CD4-positive, alpha-beta T cell (primary cell): Measurements from ENCODE around the gene PAEP. TPM values are rescaled to one million over a fixed set of nuclear protein-coding genes. Genes with fewer than 3 reads are reported as not detected.

Experiments
- ATAC-seq: fragments of 200-7000 bp; cut with Tn5 transposase; one replicate; pipeline ENCODE4 v1.10.0; 2022; ENCODE audit warnings: mild to moderate bottlenecking; ENCODE audit not compliant: poor library complexity
- CTCF ChIA-PET: fragments of 350-600 bp; sonication (Branson Sonifier 250); formaldehyde crosslinking; loops from one replicate; lab custom pipeline; 2021; ENCODE audit warnings: antibody characterized with exemption, inconsistent platforms; lab: Charles Lee
- POLR2A ChIA-PET: fragments of 350-600 bp; sonication (Branson Sonifier 250); formaldehyde crosslinking; loops from one replicate; lab custom pipeline; 2021; ENCODE audit warnings: antibody characterized with exemption, inconsistent platforms; lab: Charles Lee
- DNase-seq, 14 experiments: peaks; one replicate each; pipeline ENCODE4 v3.0.0-alpha.2; 2013 to 2020; ENCODE audit warnings: mixed read lengths in 2 of 14
- H3K27ac ChIP-seq, 2 donors: one replicate each; pipeline versions ENCODE4 v1.5.1 to v1.7.0; 2013; ENCODE audit warnings: low read length in 2 of 2, low read depth in 1 of 2, mild to moderate bottlenecking in 1 of 2
- H3K27me3 ChIP-seq, 2 experiments: 1 replicate in 1 of 2; 2 replicates in 1 of 2; pipeline versions ENCODE4 v1.6.1 to v1.7.0; 2013; ENCODE audit warnings: low read length in 2 of 2, control low read depth in 1 of 2, mild to moderate bottlenecking in 1 of 2, moderate library complexity in 1 of 2; ENCODE audit not compliant: insufficient read depth in 2 of 2, control insufficient read depth in 1 of 2
- H3K36me3 ChIP-seq: one replicate; pipeline ENCODE4 v1.6.1; 2013; ENCODE audit warnings: low read length, control low read depth; ENCODE audit not compliant: insufficient read depth
- H3K4me1 ChIP-seq: one replicate; pipeline ENCODE4 v1.6.1; 2013; ENCODE audit warnings: low read length, control low read depth; ENCODE audit not compliant: insufficient read depth
- H3K4me3 ChIP-seq: one replicate; pipeline ENCODE4 v1.5.1; 2013; ENCODE audit warnings: mild to moderate bottlenecking, low read length, moderate library complexity
- H3K9me3 ChIP-seq, 2 experiments: 1 replicate in 1 of 2; 2 replicates in 1 of 2; pipeline versions ENCODE4 v1.6.1 to v1.7.0; 2013; ENCODE audit warnings: low read length in 2 of 2, mild to moderate bottlenecking in 2 of 2, control low read depth in 1 of 2, moderate library complexity in 1 of 2; ENCODE audit not compliant: control insufficient read depth in 1 of 2, insufficient read depth in 1 of 2
- H3K27ac Mint-ChIP-seq: one replicate; pipeline ENCODE4 v1.8.0; 2020; ENCODE audit warnings: mixed read lengths
- H3K27me3 Mint-ChIP-seq: one replicate; pipeline ENCODE4 v1.8.0; 2021; ENCODE audit warnings: mixed read lengths
- H3K36me3 Mint-ChIP-seq: one replicate; pipeline ENCODE4 v1.8.0; 2021; ENCODE audit warnings: low read depth, mixed read lengths
- H3K4me1 Mint-ChIP-seq: one replicate; pipeline ENCODE4 v1.8.0; 2021; ENCODE audit warnings: low read depth, mixed read lengths
- H3K4me3 Mint-ChIP-seq: one replicate; pipeline ENCODE4 v1.8.0; 2020; ENCODE audit warnings: mild to moderate bottlenecking, mixed read lengths
- H3K9me3 Mint-ChIP-seq: one replicate; pipeline ENCODE4 v1.8.0; 2020; ENCODE audit warnings: mixed read lengths
- CTCF ChIP-seq: fragments of 200-600 bp; IDR thresholded peaks from one replicate; pipeline ENCODE4 v1.8.0; 2022; ENCODE audit warnings: antibody characterized with exemption, mild to moderate bottlenecking
- intact Hi-C, 2 experiments: fragments of 100-400 bp; cut with DNase I in 1 of 2; cut with micrococcal nuclease in 1 of 2; formaldehyde crosslinking; loops; one replicate each; pipeline versions ENCODE4 v1.15.1 to v1.9.0; 2023 to 2025; cut with DNase I, micrococcal nuclease
- total RNA-seq, 174 experiments: library from RNA in 2 of 174; stranded (reverse) in 2 of 174; gene quantifications; one replicate each; pipeline ENCODE4 v1.2.3 and lab custom pipeline; 2021 to 2026

PAEP gene
- total RNA-seq, 2 experiments from 2014 or later: not detected

GRCh38 chr9:135608999-135609317, 47.4 kb downstream of the PAEP start:
- ChIA-PET POLR2A (no interaction called here), CTCF (no interaction called here)
- H3K4me3 Mint-ChIP-seq: no peak overlapping the region
- TF ChIP-seq CTCF: no peak
- H3K9me3 Mint-ChIP-seq: no peaks in the 10 kb centered on the region
- H3K27me3 Mint-ChIP-seq: peaks cover 12% of the 10 kb centered on the region
- DNase-seq (no peak), ATAC-seq (no peak)
- Histone ChIP-seq H3K4me3 (no peak overlapping the region), H3K27ac (no peak overlapping the region), H3K36me3 (no peaks in the 10 kb centered on the region), H3K9me3 (peaks cover 0 to 10% of the 10 kb centered on the region in 2 experiments), H3K4me1 (peaks cover 2% of the 10 kb centered on the region), H3K27me3 (no peaks in the 10 kb centered on the region)
- no peak overlapping the region for H3K27ac Mint-ChIP-seq
- no peaks in the 10 kb centered on the region for H3K36me3 Mint-ChIP-seq
- no peaks in the 10 kb centered on the region for H3K4me1 Mint-ChIP-seq
- intact Hi-C loops: loop anchor here in 1 of 2 experiments (10.0 kb wide), 1 partner anchor 676 kb away; no protein-coding TSS in a partner anchor

GRCh38 chr9:135609366-135609955, 47.9 kb downstream of the PAEP start:
- CTCF ChIA-PET: no interaction called here
- Mint-ChIP-seq H3K27ac (no peak overlapping the region), H3K4me3 (no peak overlapping the region), H3K27me3 (peaks cover 12% of the 10 kb centered on the region), H3K4me1 (no peaks in the 10 kb centered on the region), H3K9me3 (no peaks in the 10 kb centered on the region), H3K36me3 (no peaks in the 10 kb centered on the region)
- peaks cover 0 to 10% of the 10 kb centered on the region in 2 experiments for H3K9me3 ChIP-seq
- no peaks in the 10 kb centered on the region for H3K27me3 ChIP-seq
- H3K4me3 ChIP-seq: no peak overlapping the region
- no peaks in the 10 kb centered on the region for H3K4me1 ChIP-seq
- DNase-seq (no peak), ATAC-seq (no peak)
- H3K27ac ChIP-seq: no peak overlapping the region
- H3K36me3 ChIP-seq: no peaks in the 10 kb centered on the region
- intact Hi-C loops: loop anchor here in 1 of 2 experiments (10.0 kb wide), 1 partner anchor 675 kb away; no protein-coding TSS in a partner anchor
- TF ChIP-seq CTCF: no peak
- POLR2A ChIA-PET: no interaction called here

- POLR2A ChIA-PET: no interaction called here
- ATAC-seq: no peak
- Histone ChIP-seq H3K4me1 (no peaks in the 10 kb centered on the region), H3K9me3 (peaks cover 0 to 15% of the 10 kb centered on the region in 2 experiments), H3K27ac (no peak overlapping the region), H3K27me3 (no peaks in the 10 kb centered on the region), H3K4me3 (no peak overlapping the region), H3K36me3 (no peaks in the 10 kb centered on the region)
- Mint-ChIP-seq H3K27ac (no peak overlapping the region), H3K27me3 (peaks cover 12% of the 10 kb centered on the region), H3K36me3 (no peaks in the 10 kb centered on the region), H3K4me3 (no peak overlapping the region), H3K4me1 (no peaks in the 10 kb centered on the region), H3K9me3 (no peaks in the 10 kb centered on the region)
- intact Hi-C loops: no loop called here
- DNase-seq: no peak
- no peak for TF ChIP-seq CTCF
- CTCF ChIA-PET: no interaction called here
Observed at GRCh38 chr9:135610290-135611141, 49.0 kb downstream of the PAEP start.
